Measurements from ENCODE around the gene ACTRT2.

The ACTRT2 gene

DNA sequence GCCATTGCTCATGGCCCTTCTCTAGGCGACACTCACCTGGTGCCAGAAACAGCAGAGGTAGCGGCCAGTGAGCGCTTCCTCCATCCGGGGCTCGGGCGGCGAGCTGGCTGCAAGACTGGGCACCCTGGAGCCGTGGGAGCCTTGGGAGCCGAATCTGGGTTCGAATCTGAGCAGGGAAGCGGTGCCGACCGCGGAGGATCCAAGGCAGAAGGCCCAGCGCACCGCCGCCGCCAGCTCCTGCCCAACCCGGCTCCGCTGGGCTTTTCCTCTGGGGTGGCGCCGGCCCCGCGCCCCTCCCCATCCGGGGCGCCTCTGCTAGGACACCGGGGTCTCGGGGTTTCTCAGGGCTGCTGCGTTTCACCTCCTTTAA is 46.0 kb downstream of the ACTRT2 start:
- no peak for DNase-seq (ENCODE audit: low spot score)
- TF ChIP-seq, protein P1, sequence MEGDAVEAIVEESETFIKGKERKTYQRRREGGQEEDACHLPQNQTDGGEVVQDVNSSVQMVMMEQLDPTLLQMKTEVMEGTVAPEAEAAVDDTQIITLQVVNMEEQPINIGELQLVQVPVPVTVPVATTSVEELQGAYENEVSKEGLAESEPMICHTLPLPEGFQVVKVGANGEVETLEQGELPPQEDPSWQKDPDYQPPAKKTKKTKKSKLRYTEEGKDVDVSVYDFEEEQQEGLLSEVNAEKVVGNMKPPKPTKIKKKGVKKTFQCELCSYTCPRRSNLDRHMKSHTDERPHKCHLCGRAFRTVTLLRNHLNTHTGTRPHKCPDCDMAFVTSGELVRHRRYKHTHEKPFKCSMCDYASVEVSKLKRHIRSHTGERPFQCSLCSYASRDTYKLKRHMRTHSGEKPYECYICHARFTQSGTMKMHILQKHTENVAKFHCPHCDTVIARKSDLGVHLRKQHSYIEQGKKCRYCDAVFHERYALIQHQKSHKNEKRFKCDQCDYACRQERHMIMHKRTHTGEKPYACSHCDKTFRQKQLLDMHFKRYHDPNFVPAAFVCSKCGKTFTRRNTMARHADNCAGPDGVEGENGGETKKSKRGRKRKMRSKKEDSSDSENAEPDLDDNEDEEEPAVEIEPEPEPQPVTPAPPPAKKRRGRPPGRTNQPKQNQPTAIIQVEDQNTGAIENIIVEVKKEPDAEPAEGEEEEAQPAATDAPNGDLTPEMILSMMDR (IDR thresholded peaks at IDR 0.05; ENCODE audit: borderline replicate concordance, control extremely low read depth, extremely low read depth, insufficient read depth, missing control alignments): no peak
- in situ Hi-C loops (cut with MboI; ENCODE audit: low sequenced_read_pairs, unreplicated experiment): no loop called here

DNA sequence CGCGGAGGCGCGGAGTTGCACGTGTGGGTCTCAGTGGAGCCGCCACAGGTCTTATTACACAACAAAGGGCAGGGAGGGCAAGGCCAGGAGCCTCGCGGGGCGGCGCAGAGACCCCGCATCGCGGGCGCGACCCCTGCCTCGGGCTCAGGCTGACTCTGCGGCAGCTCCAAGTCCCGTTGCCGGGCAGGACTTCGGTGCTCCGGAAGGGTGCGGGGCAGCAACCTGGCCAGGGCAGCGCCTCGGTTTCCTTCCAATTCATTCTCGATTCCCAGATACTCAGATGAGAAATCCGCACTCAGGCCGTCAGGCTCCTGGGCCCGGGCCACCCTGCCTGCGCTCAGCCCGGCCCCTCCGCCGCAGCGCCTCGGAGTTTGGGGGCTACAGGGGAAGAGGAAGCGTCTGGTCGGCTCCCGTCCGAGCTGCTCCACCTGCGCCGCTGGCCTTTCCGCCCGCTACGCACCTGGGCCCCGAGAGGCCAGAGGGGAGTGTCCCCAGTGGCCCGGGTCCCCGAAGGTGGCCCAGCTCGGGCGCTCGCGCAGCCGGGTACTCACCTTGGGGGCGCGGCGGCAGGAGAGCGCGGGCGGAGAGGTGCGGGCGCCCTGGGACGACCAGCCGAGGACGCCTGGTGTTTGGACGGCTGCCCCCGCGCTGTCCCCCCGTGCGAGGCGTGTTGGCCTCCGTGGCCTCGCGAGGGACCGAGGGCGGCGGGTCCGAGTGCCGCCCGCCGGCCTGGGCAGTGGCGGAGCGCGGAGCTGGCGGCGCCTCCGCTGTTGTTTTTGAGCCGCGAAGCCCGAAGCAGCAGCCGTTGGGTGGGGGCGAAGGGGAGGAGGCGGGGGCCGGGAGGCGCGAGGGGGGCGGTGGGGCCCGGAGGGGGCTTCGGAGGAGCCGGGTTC is 46.6 kb downstream of the ACTRT2 start:
- in situ Hi-C loops (cut with MboI; ENCODE audit: low sequenced_read_pairs, unreplicated experiment): no loop called here
- no peak for DNase-seq (ENCODE audit: low spot score)
- TF ChIP-seq, protein P1 (IDR thresholded peaks at IDR 0.05; ENCODE audit: borderline replicate concordance, control extremely low read depth, extremely low read depth, insufficient read depth, missing control alignments): no peak

DNA sequence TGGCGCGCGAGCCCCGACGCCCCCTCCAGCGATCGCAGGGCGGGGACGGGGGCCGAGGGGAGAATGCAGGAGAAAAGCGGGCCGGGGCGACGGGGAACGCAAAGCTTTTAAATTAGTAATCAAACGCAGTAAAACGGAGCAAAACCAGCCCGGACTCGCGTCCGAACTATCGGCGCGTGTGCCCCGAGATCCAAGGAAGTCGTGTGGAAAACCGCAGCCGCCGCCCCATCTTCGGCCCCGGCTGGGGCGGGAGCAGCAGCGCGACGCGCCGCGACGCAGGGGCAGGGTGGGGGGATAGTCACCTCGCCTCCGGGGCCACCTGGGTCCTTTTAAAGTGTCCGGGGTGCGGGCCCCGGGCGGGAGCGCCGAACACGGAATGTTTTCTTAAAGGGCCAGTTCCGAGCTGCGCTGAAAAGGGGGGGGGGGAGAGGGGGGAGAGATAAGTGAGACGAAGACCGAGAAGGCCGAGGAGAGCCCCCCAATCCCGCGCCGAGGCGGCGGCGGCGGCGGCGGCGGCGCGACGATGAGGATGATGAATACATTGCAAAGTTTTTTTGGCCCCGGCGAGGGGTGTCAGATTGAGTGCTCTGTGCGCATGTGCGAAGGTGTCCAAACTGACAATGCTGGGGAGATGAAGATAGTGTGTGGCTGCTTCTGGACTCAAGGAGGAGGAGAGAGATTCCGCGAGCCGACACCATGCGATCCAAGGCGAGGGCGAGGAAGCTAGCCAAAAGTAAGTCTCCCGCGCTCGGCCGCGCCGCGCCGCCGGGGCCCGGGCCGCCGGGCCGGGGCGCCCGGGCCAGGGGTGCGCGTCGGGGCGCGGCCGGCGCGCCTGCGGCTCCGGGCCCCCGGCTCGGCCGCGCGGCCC is 47.5 kb downstream of the ACTRT2 start, which contains the start of gene PRDM16:
Gene PRDM16, plus strand, starts transcription at position 640 of the 868 bp plus-strand sequence. Its CDS starts 57 bp downstream, at position 697.
- TF ChIP-seq, protein P1 (IDR thresholded peaks at IDR 0.05; ENCODE audit: borderline replicate concordance, control extremely low read depth, extremely low read depth, insufficient read depth, missing control alignments): no peak
- in situ Hi-C loops (cut with MboI; ENCODE audit: low sequenced_read_pairs, unreplicated experiment): no loop called here
- no peak for DNase-seq (ENCODE audit: low spot score)

DNA sequence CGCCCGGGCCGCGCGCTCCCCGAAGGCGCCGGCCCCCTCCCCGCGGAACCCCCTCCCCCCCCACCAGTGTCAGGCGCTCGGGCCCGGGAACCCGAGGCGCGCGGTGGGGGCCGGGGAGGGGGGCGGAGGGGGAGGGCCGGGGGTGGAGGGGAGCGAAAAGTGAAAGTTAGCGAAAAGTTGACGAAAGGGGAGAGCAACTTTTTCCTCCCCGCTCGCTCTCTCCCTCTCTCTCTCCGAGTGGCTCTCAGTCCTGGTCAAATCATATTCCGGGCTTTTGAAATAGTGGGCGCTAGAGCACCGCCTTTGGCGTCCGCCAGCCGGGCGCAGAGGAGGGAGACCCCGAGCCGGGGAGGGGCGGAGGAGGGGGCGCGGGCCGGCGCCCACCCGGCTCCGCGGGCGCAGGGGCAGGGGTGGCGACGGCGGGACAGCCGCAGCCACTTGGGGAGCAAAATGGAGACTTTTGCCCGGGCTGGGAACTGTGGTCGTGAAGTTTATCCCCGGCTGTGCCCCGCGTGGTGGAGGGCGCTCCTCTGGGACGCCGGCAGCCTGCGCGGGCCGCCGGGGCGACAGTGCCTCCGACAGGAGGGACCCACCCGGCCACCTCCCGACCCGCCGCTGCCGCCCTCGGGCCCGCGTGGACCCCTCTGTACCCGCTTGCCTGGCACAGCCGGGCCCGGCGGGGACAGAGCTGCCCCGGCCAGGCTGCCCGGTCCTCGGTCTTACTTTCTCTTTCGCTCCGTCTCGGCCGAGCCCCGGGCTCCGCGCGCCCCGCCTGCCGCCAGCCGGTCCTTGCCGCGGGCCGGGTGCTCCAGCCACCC is 48.4 kb downstream of the ACTRT2 start:
- TF ChIP-seq, protein P1 (IDR thresholded peaks at IDR 0.05; ENCODE audit: borderline replicate concordance, control extremely low read depth, extremely low read depth, insufficient read depth, missing control alignments): no peak

DNA sequence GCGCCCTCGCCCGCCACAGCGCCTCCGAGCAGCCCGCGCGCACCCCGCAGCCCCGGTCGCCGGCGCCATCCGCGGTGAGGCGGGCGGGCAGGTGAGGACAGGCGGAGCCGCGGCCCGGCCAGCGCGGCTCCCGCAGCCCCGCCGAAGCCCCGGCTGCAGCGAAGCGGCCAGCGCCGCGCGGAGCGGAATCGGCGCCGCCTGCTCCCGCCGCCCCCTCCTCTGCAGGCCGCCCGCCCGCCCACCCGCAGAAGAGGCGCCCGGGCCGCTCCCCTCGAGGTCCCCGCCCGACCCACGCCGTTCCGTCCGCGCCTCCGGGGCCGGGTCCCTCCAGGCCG is 49.0 kb downstream of the ACTRT2 start:
- TF ChIP-seq, protein P1 (IDR thresholded peaks at IDR 0.05; ENCODE audit: borderline replicate concordance, control extremely low read depth, extremely low read depth, insufficient read depth, missing control alignments): no peak
- in situ Hi-C loops (cut with MboI; ENCODE audit: low sequenced_read_pairs, unreplicated experiment): no loop called here
- no peak for DNase-seq (ENCODE audit: low spot score)

More for the DNA sequence above, 48.4 kb downstream of the ACTRT2 start:
- DNase-seq (ENCODE audit: low spot score): no peak
- in situ Hi-C loops (cut with MboI; ENCODE audit: low sequenced_read_pairs, unreplicated experiment): no loop called here
